ENCODE data around the gene WDR86. TPM values are rescaled to one million over a fixed set of nuclear protein-coding genes. Genes with fewer than 3 reads are reported as not detected.

The WDR86 gene
- total RNA-seq, 1 donor from 2014 or later = 70.5 TPM

- Mint-ChIP-seq H3K9me3 (ENCODE audit: unreplicated experiment) (peaks cover 7% of the 10 kb centered on the region), H3K4me1 (ENCODE audit: low read depth, unreplicated experiment) (no peaks in the 10 kb centered on the region), H3K36me3 (ENCODE audit: unreplicated experiment) (no peaks in the 10 kb centered on the region), H3K27me3 (ENCODE audit: unreplicated experiment) (peaks cover 5% of the 10 kb centered on the region), H3K4me3 (ENCODE audit: unreplicated experiment) (no peak overlapping the region), H3K27ac (ENCODE audit: unreplicated experiment) (no peak overlapping the region)
- no peak for TF ChIP-seq CTCF (IDR thresholded peaks at IDR 0.05; ENCODE audit: partially characterized antibody, unreplicated experiment)
- no peak for DNase-seq
Observed at GRCh38 chr7:151404216-151405011, 5.4 kb downstream of the WDR86 start.

GRCh38 chr7:151403764-151404163, 6.1 kb downstream of the WDR86 start:
- no peak for DNase-seq
- Mint-ChIP-seq H3K4me1 (ENCODE audit: low read depth, unreplicated experiment) (no peaks in the 10 kb centered on the region), H3K36me3 (ENCODE audit: unreplicated experiment) (no peaks in the 10 kb centered on the region), H3K27ac (ENCODE audit: unreplicated experiment) (no peak overlapping the region), H3K27me3 (ENCODE audit: unreplicated experiment) (peaks cover 3% of the 10 kb centered on the region), H3K4me3 (ENCODE audit: unreplicated experiment) (no peak overlapping the region), H3K9me3 (ENCODE audit: unreplicated experiment) (peaks cover 5% of the 10 kb centered on the region)
- no peak for TF ChIP-seq CTCF (IDR thresholded peaks at IDR 0.05; ENCODE audit: partially characterized antibody, unreplicated experiment)

GRCh38 chr7:151402029-151402835, 7.6 kb downstream of the WDR86 start:
- Mint-ChIP-seq H3K4me1 (ENCODE audit: low read depth, unreplicated experiment) (peaks cover under 1% of the 10 kb centered on the region), H3K4me3 (ENCODE audit: unreplicated experiment) (no peak overlapping the region), H3K27me3 (ENCODE audit: unreplicated experiment) (peaks cover 3% of the 10 kb centered on the region), H3K27ac (ENCODE audit: unreplicated experiment) (no peak overlapping the region), H3K9me3 (ENCODE audit: unreplicated experiment) (no peaks in the 10 kb centered on the region), H3K36me3 (ENCODE audit: unreplicated experiment) (peaks cover 10% of the 10 kb centered on the region)
- no peak for DNase-seq
- TF ChIP-seq CTCF (IDR thresholded peaks at IDR 0.05; ENCODE audit: partially characterized antibody, unreplicated experiment) = no peak

- H3K36me3 Mint-ChIP-seq (ENCODE audit: unreplicated experiment) = peaks cover 10% of the 10 kb centered on the region
- DNase-seq = no peak
- TF ChIP-seq CTCF (IDR thresholded peaks at IDR 0.05; ENCODE audit: partially characterized antibody, unreplicated experiment) = no peak
- H3K4me1 Mint-ChIP-seq (ENCODE audit: low read depth, unreplicated experiment) = peaks cover 1% of the 10 kb centered on the region
- H3K27me3 Mint-ChIP-seq (ENCODE audit: unreplicated experiment) = peaks cover 5% of the 10 kb centered on the region
- H3K27ac Mint-ChIP-seq (ENCODE audit: unreplicated experiment) = no peak overlapping the region
- peaks cover 1% of the 10 kb centered on the region for H3K9me3 Mint-ChIP-seq (ENCODE audit: unreplicated experiment)
- no peak overlapping the region for H3K4me3 Mint-ChIP-seq (ENCODE audit: unreplicated experiment)
Observed at GRCh38 chr7:151400626-151401315, 9.1 kb downstream of the WDR86 start.

Data from glutamatergic neuron (in vitro differentiated cells).